ENCODE data around the gene RXFP2. TPM values are rescaled to one million over a fixed set of nuclear protein-coding genes. Genes with fewer than 3 reads are reported as not detected.

The RXFP2 gene
- total RNA-seq, 1 donor from 2014 or later: not detected

GRCh38 chr13:31826521-31826920 lies 87.2 kb downstream of the RXFP2 start:
- Histone ChIP-seq H3K27ac (no peak overlapping the region), H3F3A (ENCODE audit: low read depth) (no peaks in the 10 kb centered on the region), H2AFZ (replicated peaks) (no peak overlapping the region), H4K20me1 (ENCODE audit: low read depth) (no peaks in the 10 kb centered on the region), H3K9ac (no peak overlapping the region), H3K4me1 (no peaks in the 10 kb centered on the region), H3K36me3 (no peaks in the 10 kb centered on the region), H3K27me3 (no peaks in the 10 kb centered on the region), H3K9me3 (ENCODE audit: low read depth) (no peaks in the 10 kb centered on the region), H3K4me2 (no peak overlapping the region), H3K79me2 (ENCODE audit: low read depth) (no peaks in the 10 kb centered on the region), H3K4me3 (no peak overlapping the region)
- DNase-seq (ENCODE audit: low spot score): no peak
- TF ChIP-seq CTCF (IDR thresholded peaks at IDR 0.05): no peak
- no peak for TF ChIP-seq EZH2 (IDR thresholded peaks at IDR 0.05)
- no peak for TF ChIP-seq EZH2phosphoT487 (IDR thresholded peaks at IDR 0.05)
- Mint-ChIP-seq H3K9me3 (no peaks in the 10 kb centered on the region), H3K4me1 (no peaks in the 10 kb centered on the region), H3K27me3 (ENCODE audit: insufficient read depth, low read depth) (peaks cover 6% of the 10 kb centered on the region), H3K27ac (no peak overlapping the region), H3K4me3 (no peak overlapping the region), H3K36me3 (no peaks in the 10 kb centered on the region)

GRCh38 chr13:31827707-31828106 lies 88.4 kb downstream of the RXFP2 start:
- DNase-seq (ENCODE audit: low spot score): no peak
- Histone ChIP-seq H3F3A (ENCODE audit: low read depth) (no peaks in the 10 kb centered on the region), H3K27ac (no peak overlapping the region), H3K9ac (no peak overlapping the region), H3K9me3 (ENCODE audit: low read depth) (no peaks in the 10 kb centered on the region), H4K20me1 (ENCODE audit: low read depth) (no peaks in the 10 kb centered on the region), H3K4me3 (no peak overlapping the region), H3K36me3 (no peaks in the 10 kb centered on the region), H3K4me1 (no peaks in the 10 kb centered on the region), H3K27me3 (no peaks in the 10 kb centered on the region), H3K4me2 (no peak overlapping the region), H2AFZ (replicated peaks) (no peak overlapping the region), H3K79me2 (ENCODE audit: low read depth) (no peaks in the 10 kb centered on the region)
- Mint-ChIP-seq H3K27me3 (ENCODE audit: insufficient read depth, low read depth) (peaks cover 5% of the 10 kb centered on the region), H3K27ac (no peak overlapping the region), H3K36me3 (no peaks in the 10 kb centered on the region), H3K9me3 (no peaks in the 10 kb centered on the region), H3K4me1 (no peaks in the 10 kb centered on the region), H3K4me3 (no peak overlapping the region)
- TF ChIP-seq EZH2phosphoT487 (IDR thresholded peaks at IDR 0.05) (no peak), EZH2 (IDR thresholded peaks at IDR 0.05) (no peak), CTCF (IDR thresholded peaks at IDR 0.05) (no peak)

GRCh38 chr13:31835932-31836331 lies 96.6 kb downstream of the RXFP2 start:
- no peaks in the 10 kb centered on the region for H3K9me3 ChIP-seq (ENCODE audit: low read depth)
- no peaks in the 10 kb centered on the region for H3K4me1 ChIP-seq
- no peaks in the 10 kb centered on the region for H3K27me3 ChIP-seq
- peaks cover 6% of the 10 kb centered on the region for H3K27me3 Mint-ChIP-seq (ENCODE audit: insufficient read depth, low read depth)
- no peaks in the 10 kb centered on the region for H3K9me3 Mint-ChIP-seq
- H3K4me2 ChIP-seq: no peak overlapping the region
- H3K36me3 Mint-ChIP-seq: no peaks in the 10 kb centered on the region
- H3K27ac ChIP-seq: no peak overlapping the region
- H3F3A ChIP-seq (ENCODE audit: low read depth): no peaks in the 10 kb centered on the region
- no peak for DNase-seq (ENCODE audit: low spot score)
- TF ChIP-seq EZH2phosphoT487 (IDR thresholded peaks at IDR 0.05) (no peak), EZH2 (IDR thresholded peaks at IDR 0.05) (no peak), CTCF (IDR thresholded peaks at IDR 0.05) (no peak)
- H3K4me3 Mint-ChIP-seq: no peak overlapping the region
- H2AFZ ChIP-seq (replicated peaks): no peak overlapping the region
- no peaks in the 10 kb centered on the region for H3K36me3 ChIP-seq
- H3K4me3 ChIP-seq: no peak overlapping the region
- no peak overlapping the region for H3K9ac ChIP-seq
- H4K20me1 ChIP-seq (ENCODE audit: low read depth): no peaks in the 10 kb centered on the region
- no peak overlapping the region for H3K27ac Mint-ChIP-seq
- H3K79me2 ChIP-seq (ENCODE audit: low read depth): no peaks in the 10 kb centered on the region
- no peaks in the 10 kb centered on the region for H3K4me1 Mint-ChIP-seq
